Calu3 (cell line): ENCODE results near the gene CACNA1C. TPM values are rescaled to one million over a fixed set of nuclear protein-coding genes. Genes with fewer than 3 reads are reported as not detected.

Experiments used
- BruUV-seq: library from RNA; stranded (reverse); fragments of 400-500 nt; replicated peaks from 2 replicates; lab custom pipeline; 2021; lab: Mats Ljungman, UMichigan
- CTCF ChIA-PET: fragments of 300-600 bp; sonication (Branson Sonifier 250); formaldehyde crosslinking; loops from one replicate; lab custom pipeline; 2022; ENCODE audit warnings: antibody characterized with exemption; lab: Charles Lee
- DNase-seq: peaks from one replicate; pipeline ENCODE4 v3.0.0; 2022
- H3K27ac Mint-ChIP-seq: one replicate; pipeline ENCODE4 v1.8.0; 2022; ENCODE audit warnings: mixed read lengths; ENCODE audit not compliant: unreplicated experiment
- H3K27me3 Mint-ChIP-seq: one replicate; pipeline ENCODE4 v1.8.0; 2022; ENCODE audit warnings: mixed read lengths; ENCODE audit not compliant: unreplicated experiment
- H3K36me3 Mint-ChIP-seq: one replicate; pipeline ENCODE4 v1.8.0; 2022; ENCODE audit warnings: mild to moderate bottlenecking, moderate library complexity, mixed read lengths; ENCODE audit not compliant: insufficient read depth, unreplicated experiment
- H3K4me1 Mint-ChIP-seq: one replicate; pipeline ENCODE4 v1.8.0; 2022; ENCODE audit warnings: mild to moderate bottlenecking, low read depth, mixed read lengths; ENCODE audit not compliant: unreplicated experiment
- H3K4me3 Mint-ChIP-seq: one replicate; pipeline ENCODE4 v1.8.0; 2022; ENCODE audit warnings: mild to moderate bottlenecking, low read depth, moderate library complexity, mixed read lengths; ENCODE audit not compliant: unreplicated experiment
- H3K9me3 Mint-ChIP-seq: one replicate; pipeline ENCODE4 v1.8.0; 2022; ENCODE audit warnings: low read depth, mixed read lengths; ENCODE audit not compliant: unreplicated experiment
- CTCF ChIP-seq: fragments of 200-600 bp; IDR thresholded peaks from one replicate; pipeline ENCODE4 v1.8.0; 2022; ENCODE audit warnings: antibody characterized with exemption; ENCODE audit not compliant: unreplicated experiment
- intact Hi-C: fragments of 100-400 bp; cut with micrococcal nuclease; formaldehyde crosslinking; loops from one replicate; pipeline ENCODE4 v1.10.0; 2022; ENCODE audit not compliant: unreplicated experiment
- total RNA-seq: library from RNA; stranded (reverse); gene quantifications from 2 replicates; pipeline ENCODE4 v1.2.3, GENCODE V29; 2022

The CACNA1C gene
- total RNA-seq, 1 experiment from 2014 or later = not detected

- no peak for TF ChIP-seq CTCF
- DNase-seq = no peak
- BruUV-seq = no TSS peak
- peaks cover 66% of the 10 kb centered on the region for H3K27me3 Mint-ChIP-seq
- no peaks in the 10 kb centered on the region for H3K4me1 Mint-ChIP-seq
- no peak overlapping the region for H3K4me3 Mint-ChIP-seq
- intact Hi-C loops = no loop called here
- H3K27ac Mint-ChIP-seq = no peak overlapping the region
- H3K9me3 Mint-ChIP-seq = no peaks in the 10 kb centered on the region
- no peaks in the 10 kb centered on the region for H3K36me3 Mint-ChIP-seq
- CTCF ChIA-PET = no interaction called here
Observed at GRCh38 chr12:2662524-2662923, 609.7 kb downstream of the CACNA1C start.

GRCh38 chr12:2664721-2665577 is 612.2 kb downstream of the CACNA1C start:
- CTCF ChIA-PET = no interaction called here
- no TSS peak for BruUV-seq

GRCh38 chr12:2666411-2666810 is 613.6 kb downstream of the CACNA1C start:
- no TSS peak for BruUV-seq
- Mint-ChIP-seq H3K4me1 (no peaks in the 10 kb centered on the region), H3K36me3 (no peaks in the 10 kb centered on the region), H3K27me3 (peaks cover 75% of the 10 kb centered on the region), H3K27ac (no peak overlapping the region), H3K9me3 (no peaks in the 10 kb centered on the region), H3K4me3 (no peak overlapping the region)
- CTCF ChIA-PET = no interaction called here
- intact Hi-C loops = no loop called here
- DNase-seq = no peak
- no peak for TF ChIP-seq CTCF

More at GRCh38 chr12:2664721-2665577, 612.2 kb downstream of the CACNA1C start:
- no peak overlapping the region for H3K4me3 Mint-ChIP-seq
- intact Hi-C loops = no loop called here
- no peak for TF ChIP-seq CTCF
- H3K27ac Mint-ChIP-seq = no peak overlapping the region
- H3K36me3 Mint-ChIP-seq = no peaks in the 10 kb centered on the region
- H3K27me3 Mint-ChIP-seq = peaks cover 77% of the 10 kb centered on the region
- H3K4me1 Mint-ChIP-seq = no peaks in the 10 kb centered on the region
- H3K9me3 Mint-ChIP-seq = no peaks in the 10 kb centered on the region
- no peak for DNase-seq

GRCh38 chr12:2666846-2667245 is 614.1 kb downstream of the CACNA1C start:
- Mint-ChIP-seq H3K36me3 (no peaks in the 10 kb centered on the region), H3K4me1 (no peaks in the 10 kb centered on the region), H3K27ac (no peak overlapping the region), H3K4me3 (no peak overlapping the region), H3K9me3 (no peaks in the 10 kb centered on the region), H3K27me3 (peaks cover 76% of the 10 kb centered on the region)
- CTCF ChIA-PET = no interaction called here
- no peak for DNase-seq
- TF ChIP-seq CTCF = no peak
- BruUV-seq = no TSS peak
- intact Hi-C loops = no loop called here
